Measurements from ENCODE around the gene NKAIN2. TPM values are rescaled to one million over a fixed set of nuclear protein-coding genes. Genes with fewer than 3 reads are reported as not detected.

NKAIN2 gene
- total RNA-seq, 2 donors from 2014 or later: 0.29 TPM; not detected in 1

DNA sequence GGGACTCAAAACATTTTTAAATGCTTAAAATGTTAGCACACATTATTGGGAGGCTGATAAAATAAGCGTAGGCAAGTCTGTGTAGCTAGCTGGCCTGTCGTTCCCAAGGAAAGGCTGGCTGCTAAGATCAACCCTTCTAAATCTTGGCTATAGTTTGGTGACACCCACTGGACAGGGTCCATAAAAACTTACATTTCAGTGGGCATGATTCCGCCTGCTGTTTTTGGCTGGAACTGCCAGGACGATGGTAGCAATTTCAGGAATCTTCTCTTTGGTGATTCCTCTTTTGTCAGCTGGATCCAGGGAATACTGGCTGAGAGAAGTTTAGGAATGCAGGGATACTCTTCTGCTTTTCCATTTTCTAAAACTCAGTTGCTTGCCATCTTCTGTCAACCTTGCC is 162.2 kb downstream of the NKAIN2 start:
- Histone ChIP-seq H3K36me3 (ENCODE audit: control insufficient read depth, insufficient read depth, low read length) (no peaks in the 10 kb centered on the region), H3K27ac (ENCODE audit: low read depth, low read length) (no peak overlapping the region), H3K9ac (ENCODE audit: extremely low read depth, low read length, poor library complexity, severe bottlenecking) (no peak overlapping the region), H3K4me3 (ENCODE audit: low read length) (no peak overlapping the region), H3K9me3 (ENCODE audit: control insufficient read depth, low read length) (no peaks in the 10 kb centered on the region), H3K4me1 (ENCODE audit: control insufficient read depth, insufficient read depth, low read length) (peaks cover 3% of the 10 kb centered on the region), H3K27me3 (ENCODE audit: control insufficient read depth, insufficient read depth, low read length, poor library complexity, severe bottlenecking) (peaks cover 59% of the 10 kb centered on the region)
- no peak overlapping the region for H3K4me3 Mint-ChIP-seq
- no peak overlapping the region for H3K27ac Mint-ChIP-seq
- H3K4me1 Mint-ChIP-seq: peaks cover 10% of the 10 kb centered on the region
- 61 to 68% methylated on average over 4 of the region's 4 CpGs for WGBS, 2 experiments (ENCODE audit: insufficient coverage in 1 of 2, insufficient read length in 1 of 2)
- TF ChIP-seq, protein P1, sequence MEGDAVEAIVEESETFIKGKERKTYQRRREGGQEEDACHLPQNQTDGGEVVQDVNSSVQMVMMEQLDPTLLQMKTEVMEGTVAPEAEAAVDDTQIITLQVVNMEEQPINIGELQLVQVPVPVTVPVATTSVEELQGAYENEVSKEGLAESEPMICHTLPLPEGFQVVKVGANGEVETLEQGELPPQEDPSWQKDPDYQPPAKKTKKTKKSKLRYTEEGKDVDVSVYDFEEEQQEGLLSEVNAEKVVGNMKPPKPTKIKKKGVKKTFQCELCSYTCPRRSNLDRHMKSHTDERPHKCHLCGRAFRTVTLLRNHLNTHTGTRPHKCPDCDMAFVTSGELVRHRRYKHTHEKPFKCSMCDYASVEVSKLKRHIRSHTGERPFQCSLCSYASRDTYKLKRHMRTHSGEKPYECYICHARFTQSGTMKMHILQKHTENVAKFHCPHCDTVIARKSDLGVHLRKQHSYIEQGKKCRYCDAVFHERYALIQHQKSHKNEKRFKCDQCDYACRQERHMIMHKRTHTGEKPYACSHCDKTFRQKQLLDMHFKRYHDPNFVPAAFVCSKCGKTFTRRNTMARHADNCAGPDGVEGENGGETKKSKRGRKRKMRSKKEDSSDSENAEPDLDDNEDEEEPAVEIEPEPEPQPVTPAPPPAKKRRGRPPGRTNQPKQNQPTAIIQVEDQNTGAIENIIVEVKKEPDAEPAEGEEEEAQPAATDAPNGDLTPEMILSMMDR (conservative IDR thresholded peaks at IDR 0.05): peak; percentile 77
- no peaks in the 10 kb centered on the region for H3K9me3 Mint-ChIP-seq
- peak; percentile 85 for DNase-seq
- no peaks in the 10 kb centered on the region for H3K36me3 Mint-ChIP-seq (ENCODE audit: low read depth)
- peaks cover 17% of the 10 kb centered on the region for H3K27me3 Mint-ChIP-seq (ENCODE audit: insufficient read depth)

DNA sequence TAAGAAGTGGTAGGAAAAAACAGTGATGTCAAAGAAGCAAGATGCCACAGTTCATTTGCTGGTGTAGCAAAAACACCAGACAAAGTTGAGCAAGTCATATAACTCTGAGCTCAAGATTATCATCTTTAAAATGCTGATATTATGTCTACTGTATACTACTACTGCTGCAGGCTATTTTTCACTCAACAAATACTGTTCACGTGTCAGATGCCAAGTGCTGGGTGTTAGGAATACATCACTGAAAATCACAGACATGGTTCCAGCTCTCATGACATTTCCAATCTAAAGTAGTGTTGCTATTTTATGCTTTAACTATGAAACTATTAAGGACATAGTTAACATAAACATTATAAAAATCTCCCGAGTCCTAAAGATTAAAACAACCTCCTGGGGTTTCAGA is 163.0 kb downstream of the NKAIN2 start:
- Mint-ChIP-seq H3K9me3 (no peaks in the 10 kb centered on the region), H3K4me1 (peaks cover 10% of the 10 kb centered on the region)
- 77% methylated on average over 2 of the region's 2 CpGs; no CpG with 5 or more reads in 1 of the 2 experiments for WGBS, 2 experiments (ENCODE audit: insufficient coverage in 1 of 2, insufficient read length in 1 of 2)

GRCh38 chr6:123967905-123968304 is 164.2 kb downstream of the NKAIN2 start:
- no peaks in the 10 kb centered on the region for H3K9me3 Mint-ChIP-seq
- TF ChIP-seq, protein P1 (conservative IDR thresholded peaks at IDR 0.05): no peak
- peaks cover 3% of the 10 kb centered on the region for H3K4me1 ChIP-seq (ENCODE audit: control insufficient read depth, insufficient read depth, low read length)
- no peak for DNase-seq
- H3K9me3 ChIP-seq (ENCODE audit: control insufficient read depth, low read length): no peaks in the 10 kb centered on the region
- H3K27ac Mint-ChIP-seq: no peak overlapping the region
- H3K27me3 ChIP-seq (ENCODE audit: control insufficient read depth, insufficient read depth, low read length, poor library complexity, severe bottlenecking): peaks cover 49% of the 10 kb centered on the region
- no peak overlapping the region for H3K4me3 Mint-ChIP-seq
- peaks cover 17% of the 10 kb centered on the region for H3K27me3 Mint-ChIP-seq (ENCODE audit: insufficient read depth)
- no peaks in the 10 kb centered on the region for H3K36me3 Mint-ChIP-seq (ENCODE audit: low read depth)
- H3K36me3 ChIP-seq (ENCODE audit: control insufficient read depth, insufficient read depth, low read length): no peaks in the 10 kb centered on the region
- WGBS, 2 experiments (ENCODE audit: insufficient coverage in 1 of 2, insufficient read length in 1 of 2): 92 to 94% methylated on average over 3 to 6 of the region's 6 CpGs
- no peak overlapping the region for H3K4me3 ChIP-seq (ENCODE audit: low read length)
- no peak overlapping the region for H3K9ac ChIP-seq (ENCODE audit: extremely low read depth, low read length, poor library complexity, severe bottlenecking)
- H3K27ac ChIP-seq (ENCODE audit: low read depth, low read length): no peak overlapping the region
- peaks cover 10% of the 10 kb centered on the region for H3K4me1 Mint-ChIP-seq

More for the DNA sequence above, 163.0 kb downstream of the NKAIN2 start:
- TF ChIP-seq, protein P1 (conservative IDR thresholded peaks at IDR 0.05): no peak
- Histone ChIP-seq H3K4me3 (ENCODE audit: low read length) (no peak overlapping the region), H3K27ac (ENCODE audit: low read depth, low read length) (no peak overlapping the region), H3K36me3 (ENCODE audit: control insufficient read depth, insufficient read depth, low read length) (no peaks in the 10 kb centered on the region), H3K9ac (ENCODE audit: extremely low read depth, low read length, poor library complexity, severe bottlenecking) (no peak overlapping the region), H3K4me1 (ENCODE audit: control insufficient read depth, insufficient read depth, low read length) (peaks cover 3% of the 10 kb centered on the region), H3K27me3 (ENCODE audit: control insufficient read depth, insufficient read depth, low read length, poor library complexity, severe bottlenecking) (peaks cover 59% of the 10 kb centered on the region), H3K9me3 (ENCODE audit: control insufficient read depth, low read length) (no peaks in the 10 kb centered on the region)
- Mint-ChIP-seq H3K27ac (no peak overlapping the region), H3K27me3 (ENCODE audit: insufficient read depth) (peaks cover 17% of the 10 kb centered on the region), H3K36me3 (ENCODE audit: low read depth) (no peaks in the 10 kb centered on the region), H3K4me3 (no peak overlapping the region)
- no peak for DNase-seq
